AG09309 (cell line): ENCODE measurements around the gene TMEM132C.

Experiments
- DNase-seq: peaks from one replicate; pipeline ENCODE4 v3.0.0-alpha.2; 2010; ENCODE audit warnings: low read depth
- H3K4me3 ChIP-seq: 2 replicates; pipeline ENCODE4 v1.5.1; 2011; ENCODE audit warnings: mild to moderate bottlenecking, low read depth, low read length, moderate library complexity; ENCODE audit not compliant: control insufficient read depth
- CTCF ChIP-seq: IDR thresholded peaks from 2 replicates; pipeline ENCODE4 v1.5.1; 2011; ENCODE audit warnings: mild to moderate bottlenecking, low read depth, low read length, inconsistent platforms; ENCODE audit not compliant: insufficient read depth, control insufficient read depth; ENCODE audit errors: missing control alignments

Gene TMEM132C

DNA sequence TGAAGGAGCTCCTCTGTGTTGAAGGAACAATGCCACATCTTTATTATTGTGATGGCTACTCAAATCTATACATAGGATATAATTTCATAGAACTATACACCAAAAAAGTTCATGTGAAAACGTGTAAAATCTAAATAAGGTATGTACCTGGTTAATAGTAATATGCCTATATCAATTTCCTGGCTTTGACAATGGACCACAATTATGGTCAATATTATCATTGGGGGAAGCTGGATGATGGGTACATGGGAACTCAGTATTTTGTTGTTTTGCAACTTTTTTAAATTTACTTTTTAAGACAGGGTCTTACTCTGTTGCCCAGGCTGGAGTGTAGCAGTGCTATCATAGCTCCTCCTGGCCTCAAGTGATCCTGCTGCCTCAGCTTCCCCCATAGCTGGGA is 270.7 kb downstream of the TMEM132C start:
- no peak for TF ChIP-seq CTCF
- H3K4me3 ChIP-seq: no peak overlapping the region
- DNase-seq: no peak

GRCh38 chr12:128542844-128543243 is 275.9 kb downstream of the TMEM132C start:
- no peak for DNase-seq
- H3K4me3 ChIP-seq: no peak overlapping the region
- TF ChIP-seq CTCF: no peak

DNA sequence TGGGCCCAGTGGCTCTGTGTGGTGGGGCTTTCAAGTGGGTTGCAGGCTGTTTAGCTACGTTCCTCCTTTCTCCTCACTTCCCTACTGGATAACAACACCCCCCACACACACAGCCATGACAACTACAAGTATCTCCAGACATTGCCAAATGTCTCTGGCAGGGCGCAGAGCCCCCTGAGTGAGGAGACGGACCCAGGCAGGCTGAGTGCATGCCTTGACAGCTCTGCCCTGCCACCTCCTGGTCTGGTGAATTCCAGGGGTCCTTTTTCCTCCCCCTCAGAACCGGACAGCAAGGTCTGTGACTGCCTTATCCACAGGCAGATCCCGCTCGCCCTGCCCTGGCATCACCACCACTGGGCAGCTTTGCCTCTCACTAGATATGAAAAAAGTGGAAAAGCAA is 276.5 kb downstream of the TMEM132C start:
- H3K4me3 ChIP-seq: no peak overlapping the region
- no peak for DNase-seq
- TF ChIP-seq CTCF: no peak

GRCh38 chr12:128543971-128544370 is 277.0 kb downstream of the TMEM132C start:
- H3K4me3 ChIP-seq: no peak overlapping the region
- no peak for TF ChIP-seq CTCF
- no peak for DNase-seq

GRCh38 chr12:128548949-128549348 is 282.0 kb downstream of the TMEM132C start:
- no peak for TF ChIP-seq CTCF
- H3K4me3 ChIP-seq: no peak overlapping the region

DNA sequence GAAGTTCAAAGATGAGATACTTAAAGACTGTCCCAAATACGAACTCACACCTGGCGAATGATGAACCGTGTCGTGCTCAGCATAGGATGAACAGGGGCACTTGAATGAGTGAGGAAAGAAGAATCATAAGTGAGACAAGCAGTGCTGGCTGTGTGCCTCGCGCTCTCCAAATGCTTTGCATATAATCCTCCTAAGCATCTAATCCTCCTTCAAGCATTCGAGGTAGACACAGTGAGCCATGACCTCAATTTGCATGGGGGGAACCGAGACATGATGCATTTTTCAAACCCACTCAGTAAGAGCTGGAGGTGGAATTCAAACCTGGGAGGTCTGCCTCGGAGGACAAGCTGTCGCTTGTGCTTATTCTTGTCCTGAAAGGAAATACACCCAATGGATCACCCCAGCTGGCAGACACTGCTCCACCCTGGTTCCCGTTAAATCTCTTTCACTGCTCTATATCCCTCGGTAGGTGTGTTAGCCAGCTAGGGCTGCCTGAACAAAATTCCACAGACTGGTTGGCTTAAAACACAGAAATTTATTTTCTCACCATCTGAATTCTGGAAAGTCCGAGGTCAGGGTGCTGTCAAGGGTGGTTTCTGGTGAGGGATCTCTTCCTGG is 282.7 kb downstream of the TMEM132C start:
- no peak for DNase-seq
- H3K4me3 ChIP-seq: no peak overlapping the region
- TF ChIP-seq CTCF: no peak

More at GRCh38 chr12:128548949-128549348, 282.0 kb downstream of the TMEM132C start:
- DNase-seq: no peak
